GM18517 (cell line): ENCODE results near the gene PPP2R1B.

Source experiments
- ATAC-seq: cut with Tn5 transposase; IDR thresholded peaks from one replicate; pipeline ENCODE4 v1.9.1; 2021; ENCODE audit warnings: mild to moderate bottlenecking, moderate library complexity; ENCODE audit not compliant: unreplicated experiment

PPP2R1B gene

GRCh38 chr11:111698852-111699559, 67.2 kb downstream of the PPP2R1B start:
- no peak for ATAC-seq

- ATAC-seq = peak; percentile 67
Observed at GRCh38 chr11:111697933-111698371, 68.2 kb downstream of the PPP2R1B start.

- no peak for ATAC-seq
Observed at GRCh38 chr11:111696556-111696955, 69.6 kb downstream of the PPP2R1B start.

GRCh38 chr11:111694851-111695250, 71.3 kb downstream of the PPP2R1B start:
- no peak for ATAC-seq

GRCh38 chr11:111693224-111693937, 72.8 kb downstream of the PPP2R1B start:
- no peak for ATAC-seq

- ATAC-seq = no peak
Observed at GRCh38 chr11:111691741-111692140, 74.4 kb downstream of the PPP2R1B start.

GRCh38 chr11:111691176-111691575, 75.0 kb downstream of the PPP2R1B start:
- no peak for ATAC-seq

GRCh38 chr11:111688013-111688412, 78.2 kb downstream of the PPP2R1B start:
- ATAC-seq = no peak

- no peak for ATAC-seq
Observed at GRCh38 chr11:111684251-111684650, 81.9 kb downstream of the PPP2R1B start.

GRCh38 chr11:111683806-111684205, 82.4 kb downstream of the PPP2R1B start:
- no peak for ATAC-seq

GRCh38 chr11:111680486-111681175, 85.6 kb downstream of the PPP2R1B start:
- no peak for ATAC-seq
